HK-2 (cell line): ENCODE data around the gene IGF2R.
"Not testable (repeated sequence)": the region's sequence is repeated elsewhere in the genome, so short reads cannot be mapped to it uniquely, and the experiment has no call there.

Experiments used
- DNase-seq: peaks from one replicate; pipeline ENCODE4 v3.0.0-alpha.2; 2018; ENCODE audit not compliant: unreplicated experiment

IGF2R gene

GRCh38 chr6:159997498-159998101, 28.7 kb downstream of the IGF2R start:
- DNase-seq: no peak

- DNase-seq: no peak
Observed at GRCh38 chr6:159998538-159998937, 29.7 kb downstream of the IGF2R start.

- DNase-seq: no peak
Observed at GRCh38 chr6:159999240-159999671, 30.4 kb downstream of the IGF2R start.

- DNase-seq: no peak
Observed at GRCh38 chr6:160000280-160000704, 31.4 kb downstream of the IGF2R start.

GRCh38 chr6:160000893-160001427, 32.1 kb downstream of the IGF2R start:
- not testable (repeated sequence) for DNase-seq

- DNase-seq: no peak
Observed at GRCh38 chr6:160002882-160003281, 34.0 kb downstream of the IGF2R start.

- no peak for DNase-seq
Observed at GRCh38 chr6:160004018-160004417, 35.1 kb downstream of the IGF2R start.

- no peak for DNase-seq
Observed at GRCh38 chr6:160004419-160005175, 35.7 kb downstream of the IGF2R start.

- DNase-seq: no peak
Observed at GRCh38 chr6:160005211-160005610, 36.3 kb downstream of the IGF2R start.

- DNase-seq: no peak
Observed at GRCh38 chr6:160005861-160006540, 37.1 kb downstream of the IGF2R start.

- no peak for DNase-seq
Observed at GRCh38 chr6:160007145-160007544, 38.3 kb downstream of the IGF2R start.

- no peak for DNase-seq
Observed at GRCh38 chr6:160007611-160008010, 38.7 kb downstream of the IGF2R start.

- DNase-seq: no peak
Observed at GRCh38 chr6:160010067-160010466, 41.2 kb downstream of the IGF2R start.

GRCh38 chr6:160013987-160014868, 45.3 kb downstream of the IGF2R start:
- DNase-seq: no peak

GRCh38 chr6:160014869-160015182, 45.9 kb downstream of the IGF2R start:
- DNase-seq: no peak

- DNase-seq: no peak
Observed at GRCh38 chr6:160015778-160016684, 47.1 kb downstream of the IGF2R start.

GRCh38 chr6:160022101-160022500, 53.2 kb downstream of the IGF2R start:
- no peak for DNase-seq

- no peak for DNase-seq
Observed at GRCh38 chr6:160022793-160023192, 53.9 kb downstream of the IGF2R start.

GRCh38 chr6:160024152-160024551, 55.3 kb downstream of the IGF2R start:
- no peak for DNase-seq

GRCh38 chr6:160027076-160027475, 58.2 kb downstream of the IGF2R start:
- DNase-seq: no peak

- DNase-seq: no peak
Observed at GRCh38 chr6:160027931-160028330, 59.0 kb downstream of the IGF2R start.
